ENCODE data around the gene ATP11A. TPM values are rescaled to one million over a fixed set of nuclear protein-coding genes. Genes with fewer than 3 reads are reported as not detected.

ATP11A gene
- total RNA-seq, 1 experiment from 2014 or later: 3.7 TPM

DNA sequence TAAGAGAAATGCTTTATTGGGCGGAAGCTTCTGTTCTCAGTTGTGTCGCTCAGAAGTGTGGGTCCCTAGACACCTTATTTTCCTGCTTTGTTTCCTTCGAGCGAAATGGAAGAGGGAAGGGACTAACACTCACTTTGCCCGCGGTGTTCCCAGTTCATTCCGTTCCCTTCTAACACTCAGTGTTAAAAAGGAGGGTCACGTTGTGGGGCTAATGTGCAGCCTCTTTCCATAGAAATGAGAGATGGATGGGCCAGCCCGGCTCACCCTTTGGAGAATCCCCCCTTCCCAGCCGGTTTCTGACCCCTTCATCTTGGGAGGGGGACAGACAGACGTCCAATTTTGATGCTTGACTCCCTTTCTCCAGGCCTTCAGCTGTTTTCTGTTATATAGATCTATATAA is 2.3 kb downstream of the ATP11A start:
- H3K27ac ChIP-seq: no peak overlapping the region
- peaks cover 5% of the 10 kb centered on the region; the same call in 1 of the 2 replicates for H3K36me3 ChIP-seq
- DNase-seq (ENCODE audit: low read depth in 1 of 2, low spot score in 2 of 2): no peak
- no peaks in the 10 kb centered on the region; the same call in 1 of the 2 replicates for H3K27me3 ChIP-seq (replicated peaks)
- peaks cover 17% of the 10 kb centered on the region for H3K4me1 ChIP-seq (replicated peaks)
- H3K9me3 ChIP-seq (replicated peaks): no peaks in the 10 kb centered on the region
- H3K4me3 ChIP-seq: no peak overlapping the region

DNA sequence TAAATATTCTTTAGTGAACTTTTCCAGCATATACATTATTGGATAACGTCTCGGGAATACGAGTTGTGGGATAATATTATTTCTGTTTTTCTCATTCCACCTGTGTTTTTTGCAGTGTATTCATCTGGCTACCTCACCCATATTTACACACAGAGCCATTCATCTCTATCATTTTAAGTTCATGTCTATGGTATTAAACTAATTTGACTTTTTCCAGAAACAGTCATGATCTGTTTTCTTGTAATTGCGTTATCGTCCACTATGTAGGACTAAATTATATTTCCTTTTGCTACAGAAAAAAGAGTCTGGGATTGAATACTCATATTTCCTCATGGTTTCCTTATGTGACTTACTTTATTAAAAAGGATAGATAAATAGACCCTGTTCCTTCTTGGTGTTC is 2.7 kb downstream of the ATP11A start:
- no peaks in the 10 kb centered on the region; the same call in 1 of the 2 replicates for H3K27me3 ChIP-seq (replicated peaks)
- H3K4me1 ChIP-seq (replicated peaks): peaks cover 17% of the 10 kb centered on the region
- DNase-seq (ENCODE audit: low read depth in 1 of 2, low spot score in 2 of 2): no peak
- H3K36me3 ChIP-seq: peaks cover 5% of the 10 kb centered on the region; the same call in 1 of the 2 replicates
- H3K9me3 ChIP-seq (replicated peaks): no peaks in the 10 kb centered on the region
- H3K27ac ChIP-seq: no peak overlapping the region
- no peak overlapping the region for H3K4me3 ChIP-seq

DNA sequence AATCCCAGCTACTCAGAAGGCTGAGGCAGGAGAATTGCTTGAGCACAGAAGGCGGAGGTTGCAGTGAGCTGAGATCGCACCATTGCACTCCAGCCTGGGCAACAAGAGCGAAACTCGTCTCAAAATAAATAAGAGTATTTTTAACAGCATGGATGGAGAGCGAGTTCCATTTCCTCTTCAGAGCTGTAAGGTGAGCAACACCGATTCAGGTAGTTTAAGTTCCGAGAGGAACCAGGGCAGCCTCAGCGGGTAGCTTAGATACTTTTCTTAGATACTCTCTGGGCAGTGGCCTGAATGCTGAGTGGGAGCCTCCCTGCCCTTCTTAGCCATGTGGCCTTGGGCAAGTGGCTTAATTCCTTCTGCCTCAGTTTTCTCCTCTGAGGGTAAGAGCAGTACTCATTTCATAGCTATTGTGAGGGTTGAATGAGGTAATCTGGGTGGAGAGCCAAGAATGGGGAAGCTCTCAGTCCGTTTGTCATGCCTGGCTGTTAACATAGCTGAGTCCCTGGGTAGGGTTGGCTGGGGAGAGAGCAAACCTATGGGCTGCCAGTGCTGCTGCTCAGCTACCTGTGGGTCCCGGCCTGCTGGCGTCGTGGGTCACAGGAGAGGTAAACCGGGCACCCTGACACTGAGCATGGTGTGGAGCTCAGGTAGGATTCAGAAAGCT is 4.1 kb downstream of the ATP11A start:
- Histone ChIP-seq H3K4me3 (no peak overlapping the region), H3K27me3 (replicated peaks) (no peaks in the 10 kb centered on the region; the same call in 1 of the 2 replicates), H3K9me3 (replicated peaks) (no peaks in the 10 kb centered on the region), H3K27ac (no peak overlapping the region), H3K36me3 (peaks cover 5% of the 10 kb centered on the region; the same call in 1 of the 2 replicates), H3K4me1 (replicated peaks) (peaks cover 17% of the 10 kb centered on the region)
- no peak for DNase-seq (ENCODE audit: low read depth in 1 of 2, low spot score in 2 of 2)

DNA sequence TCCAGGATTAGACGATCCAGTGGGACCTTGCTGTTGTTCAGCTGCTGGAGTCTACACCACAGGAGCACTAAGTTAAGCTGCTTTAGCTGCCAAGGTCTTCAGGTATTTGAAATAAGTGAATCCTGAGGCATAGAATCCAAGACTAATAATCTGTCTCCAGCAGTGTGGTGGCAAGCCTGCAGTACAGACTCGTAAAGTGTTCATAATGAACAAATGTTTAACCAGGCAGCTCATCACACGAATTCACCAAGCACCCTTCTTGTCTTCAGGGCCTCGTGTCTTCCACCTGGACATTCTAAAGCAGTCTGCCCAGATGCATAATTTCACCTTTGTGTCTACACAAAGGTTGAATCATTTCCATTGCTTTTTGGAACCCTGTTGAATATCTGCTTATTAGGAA is 5.3 kb downstream of the ATP11A start:
- no peak overlapping the region for H3K27ac ChIP-seq
- peaks cover 2% of the 10 kb centered on the region; the same call in 1 of the 2 replicates for H3K36me3 ChIP-seq
- no peaks in the 10 kb centered on the region; the same call in 1 of the 2 replicates for H3K27me3 ChIP-seq (replicated peaks)
- DNase-seq (ENCODE audit: low read depth in 1 of 2, low spot score in 2 of 2): no peak
- no peaks in the 10 kb centered on the region for H3K9me3 ChIP-seq (replicated peaks)
- no peak overlapping the region for H3K4me3 ChIP-seq
- H3K4me1 ChIP-seq (replicated peaks): peaks cover 10% of the 10 kb centered on the region

DNA sequence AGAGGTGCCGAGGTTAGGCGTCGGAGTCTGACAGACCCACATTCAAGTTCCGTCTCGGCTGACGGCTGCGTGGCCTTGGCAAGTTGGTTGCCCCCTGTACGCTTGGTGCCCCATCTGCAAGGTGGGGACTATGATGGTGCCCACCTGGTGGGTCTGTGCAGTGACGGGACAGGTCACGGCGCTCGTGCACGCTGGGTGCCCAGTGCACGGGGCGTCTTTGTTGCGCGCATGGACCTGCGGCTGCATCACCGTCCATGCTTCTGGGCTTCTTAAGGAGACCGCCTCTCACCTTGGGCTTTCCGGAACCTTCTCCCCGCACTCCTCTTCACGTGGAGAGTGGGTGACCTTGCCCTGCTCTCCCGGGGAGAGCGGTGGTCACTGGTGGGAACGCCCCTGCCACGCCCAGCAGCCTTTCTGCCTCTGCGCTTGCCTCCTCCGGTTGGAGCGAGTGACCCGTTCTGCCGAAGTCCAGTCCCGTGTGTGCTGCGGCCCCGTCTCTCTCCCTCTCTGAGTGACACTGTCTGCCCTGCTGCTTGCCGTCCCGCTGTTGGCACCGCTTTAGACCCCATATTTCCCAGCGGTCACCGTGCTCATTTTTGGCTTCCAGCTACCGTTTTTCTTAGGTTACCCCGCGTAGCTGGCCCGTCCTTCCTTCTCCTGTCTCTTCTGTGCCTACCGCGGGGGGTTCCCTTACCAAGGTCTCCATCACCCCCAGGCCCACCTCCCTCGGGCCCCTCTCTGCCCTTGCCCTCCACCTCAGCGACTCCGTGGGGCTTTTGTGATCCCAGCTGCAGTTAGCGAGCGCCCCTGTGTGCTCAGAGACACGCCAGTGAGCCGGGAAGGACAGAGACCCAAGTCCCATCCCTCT is 6.4 kb downstream of the ATP11A start:
- Histone ChIP-seq H3K27me3 (replicated peaks) (no peaks in the 10 kb centered on the region), H3K27ac (no peak overlapping the region), H3K36me3 (no peaks in the 10 kb centered on the region), H3K9me3 (replicated peaks) (no peaks in the 10 kb centered on the region), H3K4me1 (replicated peaks) (no peaks in the 10 kb centered on the region; the same call in none of the 2 replicates), H3K4me3 (no peak overlapping the region)
- no peak for DNase-seq (ENCODE audit: low read depth in 1 of 2, low spot score in 2 of 2)

DNA sequence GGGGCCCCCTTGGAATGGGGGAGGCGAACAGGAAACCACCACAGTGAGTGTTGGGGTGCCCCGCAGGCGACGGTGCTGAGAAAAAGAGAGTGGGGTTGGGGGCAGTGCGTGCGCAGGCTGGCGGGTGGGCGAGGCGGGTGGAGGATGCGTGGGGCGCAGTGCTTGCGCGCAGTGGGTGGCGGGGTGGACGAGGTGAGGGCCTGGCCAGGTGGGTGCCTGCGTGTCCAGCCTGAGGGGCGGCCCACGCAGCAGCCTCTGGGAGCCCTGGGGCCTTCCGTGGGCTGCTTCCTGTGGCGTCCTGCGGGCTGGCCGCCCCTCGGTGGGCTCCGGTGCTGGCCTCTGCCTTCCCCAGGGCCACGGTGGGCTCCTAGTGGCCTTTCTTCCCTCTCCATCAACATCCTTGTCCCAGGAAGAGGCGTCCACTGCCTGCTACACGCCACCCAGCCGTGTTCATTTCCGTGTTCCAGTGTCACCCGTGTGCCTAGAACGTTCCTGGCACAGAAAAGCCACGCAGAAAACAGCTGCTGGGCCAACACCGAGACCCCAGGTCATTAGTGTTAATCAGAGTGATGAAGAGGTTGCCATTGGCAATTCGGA is 7.1 kb downstream of the ATP11A start:
- Histone ChIP-seq H3K27ac (no peak overlapping the region), H3K36me3 (no peaks in the 10 kb centered on the region), H3K9me3 (replicated peaks) (no peaks in the 10 kb centered on the region), H3K27me3 (replicated peaks) (no peaks in the 10 kb centered on the region), H3K4me1 (replicated peaks) (no peaks in the 10 kb centered on the region), H3K4me3 (no peak overlapping the region)
- DNase-seq (ENCODE audit: low read depth in 1 of 2, low spot score in 2 of 2): no peak

DNA sequence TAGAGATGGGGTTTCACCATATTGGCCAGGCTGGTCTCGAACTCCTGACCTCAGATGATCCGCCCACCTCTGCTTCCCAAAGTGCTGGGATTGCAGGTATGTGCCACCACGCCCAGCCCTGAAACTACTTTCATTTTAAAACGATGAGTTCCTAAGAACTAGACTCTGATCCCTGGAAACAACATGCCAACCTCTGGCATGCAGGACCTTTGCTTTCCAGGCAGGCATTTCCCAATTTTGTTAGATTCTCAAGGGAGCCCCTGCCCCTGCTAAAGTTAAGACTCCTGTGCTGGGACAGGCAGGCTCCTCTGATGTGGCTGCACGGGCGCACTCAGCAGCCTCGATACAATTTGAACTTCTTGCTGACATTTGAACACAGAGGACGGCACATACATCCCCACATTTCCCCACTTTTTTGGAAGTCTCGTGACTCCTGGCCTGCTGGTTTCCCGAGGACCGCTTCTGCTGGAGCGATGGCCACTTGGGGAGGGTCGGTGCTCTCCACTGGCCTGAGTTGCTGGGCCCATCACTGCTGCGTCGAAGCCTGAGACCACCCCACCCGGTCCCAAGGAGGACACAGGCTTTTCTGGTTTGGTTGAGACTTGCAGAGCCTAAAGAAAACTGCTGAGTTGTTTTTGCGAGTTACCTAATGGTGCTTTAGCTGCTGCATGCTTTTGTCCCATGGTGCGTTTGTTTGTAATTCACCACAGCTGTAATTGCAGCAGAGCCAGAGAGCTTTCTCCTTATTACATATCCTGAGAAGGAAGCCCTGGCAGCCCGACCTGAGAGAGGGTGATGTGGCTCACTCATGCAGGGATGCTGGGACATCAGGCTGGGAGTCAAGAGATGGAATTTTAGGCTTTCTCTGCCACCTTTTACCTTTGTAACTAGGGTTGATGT is 8.2 kb downstream of the ATP11A start:
- no peak for DNase-seq (ENCODE audit: low read depth in 1 of 2, low spot score in 2 of 2)
- Histone ChIP-seq H3K27ac (no peak overlapping the region), H3K4me1 (replicated peaks) (no peaks in the 10 kb centered on the region), H3K36me3 (no peaks in the 10 kb centered on the region), H3K9me3 (replicated peaks) (no peaks in the 10 kb centered on the region), H3K4me3 (no peak overlapping the region), H3K27me3 (replicated peaks) (no peaks in the 10 kb centered on the region)

DNA sequence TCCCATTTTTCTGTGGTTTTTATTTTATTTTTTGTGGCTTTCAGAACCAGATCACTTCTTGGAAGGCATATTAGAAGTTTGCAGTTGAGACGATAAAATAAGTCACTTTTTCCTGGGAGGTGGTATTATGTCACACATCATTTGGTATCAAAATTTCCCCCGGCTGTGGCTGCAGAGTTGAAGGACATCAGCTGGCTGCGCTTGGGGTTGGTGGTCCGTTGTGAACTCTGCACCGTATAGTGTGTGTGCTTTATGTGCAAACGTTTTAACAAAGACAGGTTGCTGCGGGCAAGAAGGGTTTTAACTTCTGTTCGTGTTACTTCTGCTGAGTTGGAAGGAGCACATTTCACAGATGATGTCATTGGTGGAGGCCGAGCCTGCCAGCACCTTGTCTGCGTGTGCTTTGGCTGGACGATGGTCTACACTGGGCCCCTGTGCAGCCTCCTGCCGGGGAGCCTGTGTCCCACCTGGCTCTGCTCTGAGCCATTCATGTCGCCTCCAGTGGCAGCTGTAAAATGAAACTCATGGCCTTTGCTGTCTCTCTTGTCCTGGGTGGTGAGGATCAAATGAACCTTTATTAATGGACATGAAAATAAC is 9.6 kb downstream of the ATP11A start:
- H3K36me3 ChIP-seq: no peaks in the 10 kb centered on the region

DNA sequence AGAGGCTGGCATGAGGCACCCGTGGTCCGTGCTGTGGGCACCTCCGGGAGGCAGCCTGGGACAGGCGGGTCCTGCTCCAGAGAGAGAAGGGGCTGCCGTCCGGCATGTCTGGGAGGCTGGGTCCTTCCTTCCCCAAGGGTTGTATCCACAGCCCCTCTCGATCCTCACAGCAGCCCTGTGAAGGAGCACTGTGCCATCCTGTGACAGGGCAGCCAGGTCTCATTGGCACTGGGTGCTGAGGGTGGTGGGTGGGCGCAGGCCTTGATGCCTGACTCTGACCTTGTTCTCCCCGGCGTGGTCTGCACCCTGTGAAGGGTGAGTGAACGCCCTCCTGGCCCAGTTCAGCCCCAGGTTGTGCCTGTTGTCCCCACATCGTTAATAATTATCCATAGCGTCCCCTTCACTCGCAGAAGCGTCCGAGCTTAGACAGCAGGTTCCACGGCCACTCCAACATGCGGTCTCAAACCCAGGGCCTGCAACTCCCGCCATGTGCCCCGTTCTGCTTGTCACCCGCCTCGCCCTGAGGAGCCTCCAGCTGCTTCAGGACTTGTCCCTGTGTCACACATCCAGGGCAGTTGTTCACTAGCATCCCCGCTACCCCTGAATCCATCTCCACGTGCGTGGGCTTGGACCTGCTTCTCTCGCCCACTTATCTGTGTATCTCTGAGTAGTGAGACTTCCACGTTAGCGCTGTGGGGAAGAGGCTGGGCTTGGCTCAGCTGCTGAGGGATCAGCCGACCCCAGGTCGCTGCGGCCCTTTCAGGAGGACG is 10.6 kb downstream of the ATP11A start:
- Histone ChIP-seq H3K27ac (no peak overlapping the region), H3K36me3 (no peaks in the 10 kb centered on the region), H3K9me3 (replicated peaks) (no peaks in the 10 kb centered on the region), H3K27me3 (replicated peaks) (no peaks in the 10 kb centered on the region), H3K4me1 (replicated peaks) (no peaks in the 10 kb centered on the region), H3K4me3 (no peak overlapping the region)
- no peak for DNase-seq (ENCODE audit: low read depth in 1 of 2, low spot score in 2 of 2)

More for the DNA sequence above, 9.6 kb downstream of the ATP11A start:
- no peak for DNase-seq (ENCODE audit: low read depth in 1 of 2, low spot score in 2 of 2)
- Histone ChIP-seq H3K9me3 (replicated peaks) (no peaks in the 10 kb centered on the region), H3K27ac (no peak overlapping the region), H3K4me1 (replicated peaks) (no peaks in the 10 kb centered on the region), H3K27me3 (replicated peaks) (no peaks in the 10 kb centered on the region), H3K4me3 (no peak overlapping the region)

DNA sequence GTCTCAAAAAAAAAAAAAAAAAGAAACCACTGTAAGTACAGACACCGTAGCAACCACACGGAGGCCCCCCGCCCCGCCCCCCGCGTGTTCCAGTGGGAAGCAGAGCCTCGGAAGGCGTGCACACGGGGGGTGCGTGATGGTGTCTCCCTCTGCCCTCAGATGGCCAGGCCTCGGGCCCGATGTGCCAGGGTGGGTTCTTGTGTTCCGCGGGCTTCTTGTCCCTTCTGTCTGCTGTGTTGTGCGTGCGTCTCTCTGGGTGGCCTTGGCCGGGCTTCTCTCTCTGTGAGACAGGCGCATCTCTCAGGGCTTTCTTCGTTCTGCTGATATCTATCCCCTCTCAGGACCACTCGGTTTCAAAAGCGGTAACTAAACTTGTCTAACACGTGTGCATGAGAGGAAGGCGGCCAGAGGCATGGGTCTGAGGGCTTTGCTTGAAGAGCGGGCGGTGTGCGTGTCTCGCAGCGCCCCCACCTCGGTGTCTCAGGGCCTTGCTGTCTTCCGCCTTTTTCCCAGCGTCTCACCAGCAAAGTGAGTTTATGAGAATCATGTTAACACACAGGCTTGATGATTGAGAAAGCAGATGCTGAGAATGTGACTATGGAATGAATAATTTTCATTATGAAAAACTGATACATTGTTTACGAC is 12.6 kb downstream of the ATP11A start:
- Histone ChIP-seq H3K4me3 (no peak overlapping the region), H3K4me1 (replicated peaks) (no peaks in the 10 kb centered on the region), H3K27ac (no peak overlapping the region), H3K36me3 (no peaks in the 10 kb centered on the region), H3K9me3 (replicated peaks) (no peaks in the 10 kb centered on the region), H3K27me3 (replicated peaks) (no peaks in the 10 kb centered on the region)
- DNase-seq (ENCODE audit: low read depth in 1 of 2, low spot score in 2 of 2): no peak

DNA sequence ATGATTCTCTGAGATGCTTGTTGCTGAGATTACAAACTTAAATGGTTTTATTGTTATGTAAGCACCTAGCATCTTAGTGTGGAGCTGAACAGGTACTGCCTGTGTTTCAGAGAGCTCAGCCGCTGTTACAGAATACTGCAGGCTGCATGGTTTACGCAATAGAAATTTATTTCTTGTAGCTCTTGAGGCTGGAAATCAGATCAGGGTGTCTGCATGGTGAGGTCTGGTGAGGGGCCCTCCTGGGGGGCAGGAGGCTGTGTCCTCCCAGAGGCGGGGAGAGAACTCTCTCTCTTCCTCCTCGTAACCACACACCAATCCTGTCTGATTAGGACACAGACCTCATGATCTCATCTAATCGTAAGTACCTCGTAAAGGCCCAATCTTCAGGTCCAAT is 13.1 kb downstream of the ATP11A start:
- Histone ChIP-seq H3K9me3 (replicated peaks) (no peaks in the 10 kb centered on the region), H3K27ac (no peak overlapping the region), H3K27me3 (replicated peaks) (no peaks in the 10 kb centered on the region), H3K36me3 (no peaks in the 10 kb centered on the region), H3K4me1 (replicated peaks) (no peaks in the 10 kb centered on the region), H3K4me3 (no peak overlapping the region)
- DNase-seq (ENCODE audit: low read depth in 1 of 2, low spot score in 2 of 2): no peak

Data from SJSA1 (cell line).